ENCODE measurements around the gene ULK1.

- TF ChIP-seq POLR2AphosphoS5 (IDR thresholded peaks at IDR 0.05; ENCODE audit: low read depth) = no peak
- no peak for TF ChIP-seq EZH2 (IDR thresholded peaks at IDR 0.05; ENCODE audit: low read depth, unreplicated experiment)
- TF ChIP-seq ETS1 (IDR thresholded peaks at IDR 0.05) = no peak
Observed at GRCh38 chr12:131844656-131845055, 49.8 kb upstream of the ULK1 start.
